Measurements from ENCODE around the gene LFNG. TPM values are rescaled to one million over a fixed set of nuclear protein-coding genes. Genes with fewer than 3 reads are reported as not detected.

Gene LFNG
- total RNA-seq, 1 experiment from 2014 or later = 2.4 TPM

DNA sequence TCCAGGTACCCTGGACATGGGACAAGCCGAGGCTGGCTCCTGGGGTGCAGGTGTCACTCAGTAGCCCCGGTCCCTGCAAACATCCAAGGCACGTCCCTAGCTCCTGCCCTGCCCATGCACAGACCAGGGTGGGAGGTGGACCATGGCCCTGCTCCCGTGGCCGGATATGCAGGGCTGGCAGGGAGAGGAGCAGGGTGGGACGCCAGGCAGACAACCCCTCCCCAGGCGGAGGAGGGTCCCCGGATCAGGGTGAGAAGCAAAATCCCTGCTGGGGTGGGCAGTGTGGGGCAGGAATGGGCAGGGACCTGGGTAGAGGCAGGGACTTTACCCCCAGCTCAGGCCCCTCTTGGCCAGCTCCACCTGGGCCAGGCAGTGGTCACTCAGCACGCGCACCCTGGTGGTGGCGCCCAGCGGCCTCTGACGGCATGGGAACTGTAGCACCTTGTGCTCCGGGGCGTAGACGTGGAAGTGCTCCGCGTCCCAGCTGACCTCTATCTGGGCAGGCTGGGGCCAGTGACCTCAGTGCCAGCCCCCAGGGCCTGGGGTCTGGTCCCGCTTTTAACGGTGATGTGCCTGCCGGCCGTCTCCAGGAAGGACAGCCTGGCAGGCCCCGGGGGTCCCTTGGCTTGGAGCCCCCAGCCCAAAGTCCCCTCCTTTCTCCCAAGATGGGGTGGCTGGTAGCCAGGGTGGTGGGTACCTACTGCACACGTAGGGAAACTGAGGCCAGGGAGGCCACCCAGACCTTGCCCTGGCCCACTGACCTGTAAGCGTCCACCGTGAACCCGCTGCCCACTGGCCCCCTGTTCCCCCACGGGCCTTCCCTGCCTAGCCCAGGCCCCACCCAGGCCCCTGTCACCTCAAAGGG lies 44.5 kb upstream of the LFNG start:
- CTCF ChIA-PET = interaction anchor here (0.5 to 0.9 kb wide), 3 partner anchors 23 to 206 kb away, joined by 3 to 4 read pairs (median 4); no protein-coding TSS in a partner anchor
- POLR2A ChIA-PET = interaction anchor here (0.6 kb wide), 1 partner anchor 66 kb away, joined by 3 read pairs; no protein-coding TSS in a partner anchor
- Mint-ChIP-seq H3K36me3 (ENCODE audit: insufficient read depth, unreplicated experiment) (peaks cover 6% of the 10 kb centered on the region), H3K27me3 (ENCODE audit: insufficient read depth, unreplicated experiment) (no peaks in the 10 kb centered on the region), H3K4me1 (ENCODE audit: insufficient read depth, unreplicated experiment) (peaks cover 13% of the 10 kb centered on the region), H3K27ac (ENCODE audit: low read depth, unreplicated experiment) (no peak overlapping the region), H3K9me3 (ENCODE audit: unreplicated experiment) (no peaks in the 10 kb centered on the region), H3K4me3 (ENCODE audit: unreplicated experiment) (no peak overlapping the region)
- no peak for DNase-seq (ENCODE audit: unreplicated experiment)
- BruUV-seq (replicated peaks) = no TSS peak
- no peak for TF ChIP-seq CTCF (IDR thresholded peaks at IDR 0.05; ENCODE audit: unreplicated experiment)
- intact Hi-C loops (cut with micrococcal nuclease) = loop anchor here (5.0 kb wide), 1 partner anchor 82 kb away; the partner anchor contains the start of genes BRAT1 and IQCE

GRCh38 chr7:2475678-2476015 lies 43.9 kb upstream of the LFNG start:
- Mint-ChIP-seq H3K9me3 (ENCODE audit: unreplicated experiment) (no peaks in the 10 kb centered on the region), H3K4me3 (ENCODE audit: unreplicated experiment) (no peak overlapping the region), H3K36me3 (ENCODE audit: insufficient read depth, unreplicated experiment) (peaks cover 2% of the 10 kb centered on the region), H3K4me1 (ENCODE audit: insufficient read depth, unreplicated experiment) (peaks cover 9% of the 10 kb centered on the region), H3K27me3 (ENCODE audit: insufficient read depth, unreplicated experiment) (no peaks in the 10 kb centered on the region), H3K27ac (ENCODE audit: low read depth, unreplicated experiment) (no peak overlapping the region)
- no peak for TF ChIP-seq CTCF (IDR thresholded peaks at IDR 0.05; ENCODE audit: unreplicated experiment)
- CTCF ChIA-PET = interaction anchor here (0.6 to 0.7 kb wide), 4 partner anchors 45 to 206 kb away, joined by 3 to 4 read pairs (median 3); no protein-coding TSS in a partner anchor
- no TSS peak for BruUV-seq (replicated peaks)
- no peak for DNase-seq (ENCODE audit: unreplicated experiment)
- intact Hi-C loops (cut with micrococcal nuclease) = loop anchor here (5.0 kb wide), 1 partner anchor 82 kb away; the partner anchor contains the start of genes BRAT1 and IQCE
- POLR2A ChIA-PET = no interaction called here

- CTCF ChIA-PET = interaction anchor here (0.6 to 0.7 kb wide), 2 partner anchors 88 to 205 kb away, joined by 3 to 4 read pairs; no protein-coding TSS in a partner anchor
- intact Hi-C loops (cut with micrococcal nuclease) = loop anchor here (5.0 kb wide), 1 partner anchor 81 kb away; the partner anchor contains the start of genes BRAT1 and IQCE
Observed at GRCh38 chr7:2476298-2476697, 43.3 kb upstream of the LFNG start, which contains the start of gene GRIFIN. Gene GRIFIN (minus strand): TSS chr7:2476398. CDS start chr7:2476383, 15 bp downstream.

More at GRCh38 chr7:2476298-2476697, 43.3 kb upstream of the LFNG start, which contains the start of gene GRIFIN:
- Mint-ChIP-seq H3K36me3 (ENCODE audit: insufficient read depth, unreplicated experiment) (no peaks in the 10 kb centered on the region), H3K4me1 (ENCODE audit: insufficient read depth, unreplicated experiment) (peaks cover 2% of the 10 kb centered on the region), H3K4me3 (ENCODE audit: unreplicated experiment) (no peak within 1 kb of the TSS), H3K9me3 (ENCODE audit: unreplicated experiment) (no peaks in the 10 kb centered on the region), H3K27ac (ENCODE audit: low read depth, unreplicated experiment) (no peak within 1 kb of the TSS), H3K27me3 (ENCODE audit: insufficient read depth, unreplicated experiment) (no peaks in the 10 kb centered on the region)
- POLR2A ChIA-PET = no interaction called here
- DNase-seq (ENCODE audit: unreplicated experiment) = no peak
- no TSS peak for BruUV-seq (replicated peaks)
- TF ChIP-seq CTCF (IDR thresholded peaks at IDR 0.05; ENCODE audit: unreplicated experiment) = no peak

Measured in MCF 10A (cell line).